ENCODE results near the gene HIP1R.

The HIP1R gene

DNA sequence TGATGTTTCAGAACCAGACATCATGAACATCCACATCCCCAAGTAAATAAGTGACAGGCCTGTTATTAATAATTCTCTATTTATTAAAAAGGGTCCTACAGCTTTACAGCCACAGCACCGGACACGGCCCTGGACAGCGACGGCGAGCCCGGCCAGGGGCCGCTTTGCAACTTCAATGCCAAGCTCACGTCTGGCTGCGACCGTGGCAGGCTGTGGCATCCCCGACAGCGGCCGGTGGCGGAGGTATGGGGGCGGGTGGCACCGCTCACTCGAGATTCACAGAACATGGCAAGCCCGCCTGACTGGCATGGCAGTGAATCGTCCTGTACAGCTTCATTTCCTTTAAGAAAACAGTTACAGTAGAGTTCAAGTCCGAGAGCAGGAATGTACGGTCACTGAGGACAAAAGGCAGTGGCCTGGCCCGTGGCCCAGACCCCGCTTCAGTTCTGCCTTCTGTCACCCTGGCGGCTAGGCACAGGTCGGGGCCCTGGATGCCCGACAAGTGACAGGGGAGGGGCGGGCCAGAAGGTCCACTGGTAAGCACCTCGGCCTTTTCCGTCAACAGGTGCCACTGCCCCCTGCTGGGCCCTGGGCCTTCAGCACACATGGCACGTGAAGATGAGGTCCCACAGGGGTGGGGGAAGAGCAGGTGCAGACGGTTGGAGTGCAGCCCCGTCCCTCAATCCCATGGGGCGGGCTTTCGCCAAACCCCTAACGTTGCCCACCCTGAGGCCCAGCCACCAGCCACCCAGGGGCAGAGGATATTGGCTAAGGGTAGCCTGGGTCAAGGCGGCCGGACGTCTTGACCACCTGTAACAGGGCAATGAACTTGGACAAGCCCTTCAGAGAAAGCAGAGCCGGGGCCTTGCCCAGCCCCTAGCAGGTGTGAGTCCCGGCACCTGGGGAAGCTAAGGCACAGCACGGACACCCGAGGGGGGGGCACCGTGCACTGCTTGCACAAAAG lies 30.3 kb downstream of the HIP1R start:
- Histone ChIP-seq H3K79me2 (ENCODE audit: insufficient read depth, low read length) (no peaks in the 10 kb centered on the region), H3K27ac (ENCODE audit: low read length) (no peak overlapping the region), H3K4me1 (ENCODE audit: insufficient read depth, low read length) (no peaks in the 10 kb centered on the region), H3K9me3 (ENCODE audit: insufficient read depth, low read length, severe bottlenecking) (no peaks in the 10 kb centered on the region), H3K4me2 (ENCODE audit: insufficient read depth, low read length) (no peak overlapping the region), H3K36me3 (ENCODE audit: insufficient read depth, low read length) (peaks cover 74% of the 10 kb centered on the region), H2AFZ (ENCODE audit: low read depth, low read length) (no peak overlapping the region), H3K4me3 (ENCODE audit: low read depth in 1 of 2, low read length in 2 of 2) (no peak overlapping the region), H3K27me3 (ENCODE audit: insufficient read depth, low read length, poor library complexity) (no peaks in the 10 kb centered on the region), H4K20me1 (ENCODE audit: insufficient read depth, low read length) (0 out of 2 replicates have a peak, but pooled peaks cover 15% of the 10 kb centered on the region), H3K9ac (ENCODE audit: low read depth, low read length) (no peak overlapping the region)
- TF ChIP-seq, protein P1, sequence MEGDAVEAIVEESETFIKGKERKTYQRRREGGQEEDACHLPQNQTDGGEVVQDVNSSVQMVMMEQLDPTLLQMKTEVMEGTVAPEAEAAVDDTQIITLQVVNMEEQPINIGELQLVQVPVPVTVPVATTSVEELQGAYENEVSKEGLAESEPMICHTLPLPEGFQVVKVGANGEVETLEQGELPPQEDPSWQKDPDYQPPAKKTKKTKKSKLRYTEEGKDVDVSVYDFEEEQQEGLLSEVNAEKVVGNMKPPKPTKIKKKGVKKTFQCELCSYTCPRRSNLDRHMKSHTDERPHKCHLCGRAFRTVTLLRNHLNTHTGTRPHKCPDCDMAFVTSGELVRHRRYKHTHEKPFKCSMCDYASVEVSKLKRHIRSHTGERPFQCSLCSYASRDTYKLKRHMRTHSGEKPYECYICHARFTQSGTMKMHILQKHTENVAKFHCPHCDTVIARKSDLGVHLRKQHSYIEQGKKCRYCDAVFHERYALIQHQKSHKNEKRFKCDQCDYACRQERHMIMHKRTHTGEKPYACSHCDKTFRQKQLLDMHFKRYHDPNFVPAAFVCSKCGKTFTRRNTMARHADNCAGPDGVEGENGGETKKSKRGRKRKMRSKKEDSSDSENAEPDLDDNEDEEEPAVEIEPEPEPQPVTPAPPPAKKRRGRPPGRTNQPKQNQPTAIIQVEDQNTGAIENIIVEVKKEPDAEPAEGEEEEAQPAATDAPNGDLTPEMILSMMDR (IDR thresholded peaks at IDR 0.05; ENCODE audit: borderline replicate concordance, extremely low read depth, low read length, poor library complexity, severe bottlenecking) = peak; percentile 55
- TF ChIP-seq EZH2 (IDR thresholded peaks at IDR 0.05; ENCODE audit: borderline replicate concordance, low read depth, low read length, severe bottlenecking) = no peak
- peak; percentile 40; the same call in 1 of the 3 replicates for ATAC-seq (ENCODE audit: insufficient read depth, low read depth)
- DNase-seq = peak; percentile 33

DNA sequence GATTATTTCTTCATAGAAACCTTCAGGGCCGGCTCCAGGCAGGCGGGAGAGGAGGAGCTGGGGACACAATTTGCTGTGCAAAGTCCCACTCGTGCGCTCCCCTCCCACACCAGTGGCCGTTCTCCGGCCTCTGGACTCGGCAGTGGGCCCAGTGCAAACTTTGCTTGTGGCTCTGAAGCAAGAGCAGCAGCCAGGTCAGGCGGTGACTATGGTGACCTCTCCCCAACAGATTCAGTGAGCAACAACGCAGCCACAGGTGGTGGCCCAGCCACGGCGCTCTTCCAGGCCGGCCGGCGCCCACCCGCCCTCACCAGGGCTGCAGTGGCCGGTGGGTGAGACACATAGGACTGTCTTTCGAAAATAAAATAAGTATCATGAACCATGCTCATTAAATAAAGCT lies 31.1 kb downstream of the HIP1R start:
- ATAC-seq (ENCODE audit: insufficient read depth, low read depth) = no peak
- Histone ChIP-seq H3K79me2 (ENCODE audit: insufficient read depth, low read length) (peaks cover 4% of the 10 kb centered on the region; the same call in 1 of the 2 replicates), H3K27me3 (ENCODE audit: insufficient read depth, low read length, poor library complexity) (no peaks in the 10 kb centered on the region), H3K27ac (ENCODE audit: low read length) (no peak overlapping the region), H3K9ac (ENCODE audit: low read depth, low read length) (no peak overlapping the region), H3K9me3 (ENCODE audit: insufficient read depth, low read length, severe bottlenecking) (no peaks in the 10 kb centered on the region), H3K36me3 (ENCODE audit: insufficient read depth, low read length) (peaks cover 75% of the 10 kb centered on the region), H3K4me1 (ENCODE audit: insufficient read depth, low read length) (no peaks in the 10 kb centered on the region), H3K4me2 (ENCODE audit: insufficient read depth, low read length) (no peak overlapping the region), H4K20me1 (ENCODE audit: insufficient read depth, low read length) (peaks cover 20% of the 10 kb centered on the region; the same call in 1 of the 2 replicates), H2AFZ (ENCODE audit: low read depth, low read length) (no peak overlapping the region), H3K4me3 (ENCODE audit: low read depth in 1 of 2, low read length in 2 of 2) (no peak overlapping the region)
- DNase-seq = no peak
- TF ChIP-seq EZH2 (IDR thresholded peaks at IDR 0.05; ENCODE audit: borderline replicate concordance, low read depth, low read length, severe bottlenecking) = no peak
- TF ChIP-seq, protein P1 (IDR thresholded peaks at IDR 0.05; ENCODE audit: borderline replicate concordance, extremely low read depth, low read length, poor library complexity, severe bottlenecking) = no peak

DNA sequence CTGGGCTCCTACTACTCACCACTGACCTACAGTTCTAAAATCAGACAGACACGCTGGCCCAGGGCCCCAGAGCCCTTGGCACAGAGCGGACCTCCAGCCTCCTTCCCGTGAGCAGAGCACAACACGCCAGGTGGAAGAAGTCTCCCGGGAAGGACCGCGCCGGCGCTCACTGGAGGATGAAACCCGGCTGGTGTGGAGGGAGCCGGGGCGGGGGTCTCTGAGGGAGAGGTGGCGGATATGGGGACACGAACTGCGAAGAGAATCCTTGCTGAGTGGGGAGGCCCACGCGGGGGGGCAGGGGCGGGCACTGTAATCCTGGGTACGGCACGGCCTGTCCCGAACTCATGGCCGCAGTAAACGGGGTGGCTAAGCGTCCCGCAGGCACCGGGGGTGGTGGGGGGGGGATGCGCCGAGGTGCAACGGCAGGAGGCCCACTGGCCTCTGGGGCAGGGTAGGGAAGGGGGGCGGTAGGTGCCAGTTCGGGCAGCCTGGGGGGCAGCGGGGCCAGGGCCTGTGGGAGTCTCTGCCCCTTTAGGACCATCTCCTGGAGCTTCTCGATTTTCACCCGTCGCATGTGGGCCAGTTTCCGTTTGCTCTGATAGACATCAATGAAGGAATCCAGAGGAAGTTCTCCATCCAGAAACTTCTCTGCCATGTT lies 31.8 kb downstream of the HIP1R start:
- no peak overlapping the region for H3K27ac ChIP-seq (ENCODE audit: low read length)
- no peak overlapping the region for H3K4me3 ChIP-seq (ENCODE audit: low read depth in 1 of 2, low read length in 2 of 2)
- peaks cover 69% of the 10 kb centered on the region for H3K36me3 ChIP-seq (ENCODE audit: insufficient read depth, low read length)
- H3K9ac ChIP-seq (ENCODE audit: low read depth, low read length) = no peak overlapping the region
- no peak overlapping the region for H2AFZ ChIP-seq (ENCODE audit: low read depth, low read length)
- peaks cover 9% of the 10 kb centered on the region for H3K79me2 ChIP-seq (ENCODE audit: insufficient read depth, low read length)
- ATAC-seq (ENCODE audit: insufficient read depth, low read depth) (no peak), DNase-seq (no peak)
- H3K4me1 ChIP-seq (ENCODE audit: insufficient read depth, low read length) = no peaks in the 10 kb centered on the region
- peaks cover 26% of the 10 kb centered on the region; the same call in 1 of the 2 replicates for H4K20me1 ChIP-seq (ENCODE audit: insufficient read depth, low read length)
- H3K27me3 ChIP-seq (ENCODE audit: insufficient read depth, low read length, poor library complexity) = no peaks in the 10 kb centered on the region
- no peak overlapping the region for H3K4me2 ChIP-seq (ENCODE audit: insufficient read depth, low read length)
- H3K9me3 ChIP-seq (ENCODE audit: insufficient read depth, low read length, severe bottlenecking) = no peaks in the 10 kb centered on the region
- TF ChIP-seq EZH2 (IDR thresholded peaks at IDR 0.05; ENCODE audit: borderline replicate concordance, low read depth, low read length, severe bottlenecking) = no peak
- TF ChIP-seq, protein P1 (IDR thresholded peaks at IDR 0.05; ENCODE audit: borderline replicate concordance, extremely low read depth, low read length, poor library complexity, severe bottlenecking) = no peak

All from DND-41 (cell line).